SH-SY5Y (cell line): ENCODE measurements around the gene ADGRG1.

ENCODE experiments used
- GATA2 ChIP-seq: IDR thresholded peaks from 2 replicates; pipeline ENCODE4 v1.6.1; 2011; ENCODE audit warnings: mild to moderate bottlenecking, low read depth, low read length
- GATA3 ChIP-seq: IDR thresholded peaks from 2 replicates; pipeline ENCODE4 v1.6.1; 2011; ENCODE audit warnings: low read depth, mild to moderate bottlenecking, low read length, moderate library complexity

- TF ChIP-seq GATA3 (no peak), GATA2 (no peak)
Observed at GRCh38 chr16:57665541-57665940, 37.1 kb downstream of the ADGRG1 start.
